Peyer's patch (tissue), 4 donors: Measurements from ENCODE around the gene RNF5. TPM values are rescaled to one million over a fixed set of nuclear protein-coding genes. Genes with fewer than 3 reads are reported as not detected.

Experiments
- DNase-seq, 3 donors: peaks; one replicate each; pipeline ENCODE4 v3.0.0-alpha.2; 2017 to 2019
- H3K27ac ChIP-seq, 4 donors: fragments of 200-600 bp; sonication (generic); one replicate each; pipeline ENCODE4 v1.5.1; 2016 to 2019
- H3K27me3 ChIP-seq, 2 donors: fragments of 200-600 bp; sonication (generic); one replicate each; pipeline ENCODE4 v1.5.1; 2019
- H3K36me3 ChIP-seq, 3 donors: fragments of 200-600 bp; sonication (generic); one replicate each; pipeline ENCODE4 v1.5.1; 2016 to 2019
- H3K4me1 ChIP-seq, 4 donors: fragments of 200-600 bp; sonication (generic); one replicate each; pipeline ENCODE4 v1.5.1; 2016 to 2019
- H3K4me3 ChIP-seq, 4 donors: fragments of 200-600 bp; sonication (generic); 1 replicate in 3 of 4; 2 replicates in 1 of 4; pipeline ENCODE4 v1.5.1; 2016 to 2019; ENCODE audit warnings: mild to moderate bottlenecking in 1 of 4
- H3K9me3 ChIP-seq, 4 donors: fragments of 200-600 bp; sonication (generic); one replicate each; pipeline ENCODE4 v1.5.1; 2016 to 2019; ENCODE audit warnings: mild to moderate bottlenecking in 1 of 4
- CTCF ChIP-seq, 6 experiments: fragments of 450-650 bp in 4 of 6; fragments of 200-600 bp in 2 of 6; sonication (generic) in 1 of 6; IDR thresholded peaks; one replicate each; pipeline ENCODE4 v1.5.1; 2017 to 2019; ENCODE audit warnings: antibody characterized with exemption in 6 of 6, mild to moderate bottlenecking in 3 of 6, moderate library complexity in 1 of 6
- POLR2A ChIP-seq, 2 donors: fragments of 450-650 bp; IDR thresholded peaks; one replicate each; pipeline ENCODE4 v1.5.1; 2017; ENCODE audit warnings: antibody characterized with exemption in 2 of 2, mild to moderate bottlenecking in 2 of 2, moderate library complexity in 2 of 2
- small RNA-seq, 2 donors: library from RNA; depleted of rRNA; stranded (forward); fragments of <200 nt; gene quantifications; one replicate each; pipeline ENCODE3, GENCODE V24; 2016
- total RNA-seq, 4 donors: library from RNA; depleted of rRNA; stranded (reverse); fragments of >200 nt; gene quantifications; one replicate each; pipeline ENCODE4 v1.1.0, GENCODE V29; 2016

Gene RNF5
- total RNA-seq, 4 donors from 2014 or later: 84.2 to 199 (median 115) TPM

GRCh38 chr6:32222333-32223230, 44.4 kb downstream of the RNF5 start:
- H3K4me1 ChIP-seq: peaks cover 0 to 7% (median 0%) of the 10 kb centered on the region in 4 donors
- H3K4me3 ChIP-seq: no peak overlapping the region
- H3K36me3 ChIP-seq: no peaks in the 10 kb centered on the region
- DNase-seq: peak in 1 of 3 donors; percentile 37
- no peak overlapping the region for H3K27ac ChIP-seq
- H3K27me3 ChIP-seq: no peaks in the 10 kb centered on the region
- H3K9me3 ChIP-seq: no peaks in the 10 kb centered on the region
- no peak for TF ChIP-seq POLR2A (IDR thresholded peaks at IDR 0.05)
- TF ChIP-seq CTCF (IDR thresholded peaks at IDR 0.05): no peak

GRCh38 chr6:32223258-32224235, 45.3 kb downstream of the RNF5 start, which contains the start of gene NOTCH4:
Gene NOTCH4 (minus strand): TSS chr6:32224067. CDS start chr6:32223928, 139 bp downstream.
- Histone ChIP-seq H3K36me3 (no peaks in the 10 kb centered on the region), H3K27me3 (no peaks in the 10 kb centered on the region), H3K9me3 (no peaks in the 10 kb centered on the region), H3K4me1 (peaks cover 0 to 7% (median 0%) of the 10 kb centered on the region in 4 donors), H3K27ac (peak within 1 kb of the TSS; percentile 3 to 63 (median 22)), H3K4me3 (peak within 1 kb of the TSS in 1 of 4 donors; percentile 3)
- no peak for TF ChIP-seq POLR2A (IDR thresholded peaks at IDR 0.05)
- no peak for TF ChIP-seq CTCF (IDR thresholded peaks at IDR 0.05)
- DNase-seq: no peak

- TF ChIP-seq CTCF (IDR thresholded peaks at IDR 0.05) (no peak), POLR2A (IDR thresholded peaks at IDR 0.05) (no peak)
- Histone ChIP-seq H3K27ac (peak overlapping the region in 2 of 4 donors; percentile 3 to 63), H3K27me3 (no peaks in the 10 kb centered on the region), H3K9me3 (no peaks in the 10 kb centered on the region), H3K36me3 (no peaks in the 10 kb centered on the region), H3K4me1 (peaks cover 0 to 7% (median 0%) of the 10 kb centered on the region in 4 donors), H3K4me3 (no peak overlapping the region)
- DNase-seq: peak in 2 of 3 donors; percentile 65 to 69
These were observed 46.5 kb downstream of the RNF5 start for GRCh38 chr6:32224696-32225095.

- Histone ChIP-seq H3K9me3 (no peaks in the 10 kb centered on the region), H3K36me3 (no peaks in the 10 kb centered on the region), H3K27ac (peak overlapping the region in 1 of 4 donors; percentile 50), H3K27me3 (no peaks in the 10 kb centered on the region), H3K4me3 (no peak overlapping the region), H3K4me1 (peaks cover 0 to 7% (median 0%) of the 10 kb centered on the region in 4 donors)
- peak in 1 of 3 donors; percentile 31 for DNase-seq
- no peak for TF ChIP-seq CTCF (IDR thresholded peaks at IDR 0.05)
- no peak for TF ChIP-seq POLR2A (IDR thresholded peaks at IDR 0.05)
These were observed 48.2 kb downstream of the RNF5 start for GRCh38 chr6:32226434-32226833.

Small RNAs within 50 kb of the gene (small RNA-seq; reads per million reads assigned to genes)
- gene AL662884.1 (0 reads per million in 2 donors), gene MIR6833 (0 reads per million in 2 donors)

Other genes starting within 250 kb of the RNF5 start
- 100 to 1,000 TPM in 1 of 4 donors, 10 to 100 TPM in 3; 23.1 to 183 (median 89.9) TPM for gene CFB, start 232.3 kb upstream of the RNF5 start, total RNA-seq
- gene NELFE, start 219.4 kb upstream of the RNF5 start, total RNA-seq: 10 to 100 TPM; 45.4 to 59.7 (median 50.2) TPM
- 100 to 1,000 TPM in 2 of 4 donors, 10 to 100 TPM in 2; 81.3 to 130 (median 107) TPM for gene SKIC2, start 219.2 kb upstream of the RNF5 start, total RNA-seq
- gene DXO, start 206.3 kb upstream of the RNF5 start, total RNA-seq: 10 to 100 TPM; 15.1 to 47.9 (median 24.1) TPM
- gene C4A, start 196.3 kb upstream of the RNF5 start, total RNA-seq: 10 to 100 TPM; 13.7 to 56.9 (median 20.8) TPM
- gene C4B, start 163.6 kb upstream of the RNF5 start, total RNA-seq: 10 to 100 TPM; 11.0 to 80.0 (median 20.3) TPM
- 1 to 10 TPM in 1 of 4 donors, not detected in 3; 1.2 TPM for gene CYP21A2, start 140.0 kb upstream of the RNF5 start, total RNA-seq
- 100 to 1,000 TPM in 2 of 4 donors, 10 to 100 TPM in 2; 38.5 to 301 (median 117) TPM for gene TNXB, start 69.1 kb upstream of the RNF5 start, total RNA-seq
- 100 to 1,000 TPM in 3 of 4 donors, 10 to 100 TPM in 1; 75.3 to 408 (median 156) TPM for gene ATF6B, start 50.2 kb upstream of the RNF5 start, total RNA-seq
- 1 to 10 TPM; 5.1 to 6.6 (median 5.6) TPM for gene FKBPL, start 48.1 kb upstream of the RNF5 start, total RNA-seq
- 1 to 10 TPM in 3 of 4 donors, not detected in 1; 3.1 to 4.1 (median 3.8) TPM for gene PRRT1, start 26.5 kb upstream of the RNF5 start, total RNA-seq
- gene PPT2, start 24.3 kb upstream of the RNF5 start, total RNA-seq: 100 to 1,000 TPM in 1 of 4 donors, 10 to 100 TPM in 2, 1 to 10 TPM in 1; 7.4 to 121 (median 26.9) TPM
- 10 to 100 TPM in 3 of 4 donors, 1 to 10 TPM in 1; 8.9 to 28.1 (median 16.2) TPM for gene EGFL8, start 13.8 kb upstream of the RNF5 start, total RNA-seq
- 100 to 1,000 TPM in 1 of 4 donors, 10 to 100 TPM in 3; 28.9 to 140 (median 90.7) TPM for gene AGPAT1, start 2.3 kb upstream of the RNF5 start, total RNA-seq
- gene AGER, start 5.8 kb downstream of the RNF5 start, total RNA-seq: 10 to 100 TPM in 2 of 4 donors, 1 to 10 TPM in 2; 2.8 to 31.4 (median 9.2) TPM
- 10 to 100 TPM; 33.3 to 74.3 (median 64.4) TPM for gene PBX2, start 11.8 kb downstream of the RNF5 start, total RNA-seq
- gene GPSM3, start 14.2 kb downstream of the RNF5 start, total RNA-seq: 10 to 100 TPM in 2 of 4 donors, 1 to 10 TPM in 2; 5.3 to 38.8 (median 10.3) TPM
- gene NOTCH4, start 45.7 kb downstream of the RNF5 start, total RNA-seq: 10 to 100 TPM in 2 of 4 donors, 1 to 10 TPM in 2; 1.8 to 50.3 (median 8.9) TPM
- not detected for gene TSBP1, start 193.5 kb downstream of the RNF5 start, total RNA-seq
- 1 to 10 TPM in 2 of 4 donors, not detected in 2; 3.6 to 3.8 TPM for gene BTNL2, start 228.8 kb downstream of the RNF5 start, total RNA-seq